MM.1S (cell line): ENCODE results near the gene TMEM178B.

ENCODE experiments used
- DNase-seq: peaks from one replicate; pipeline ENCODE4 v3.0.0-alpha.2; 2015
- H2AFZ ChIP-seq: fragments of 300-600 bp; sonication (generic); 2 replicates; pipeline ENCODE4 v1.6.0; 2016; ENCODE audit warnings: antibody characterized with exemption, low read length
- H3F3A ChIP-seq: fragments of 300-600 bp; sonication (generic); 2 replicates; pipeline ENCODE4 v1.6.1; 2016; ENCODE audit warnings: mild to moderate bottlenecking, antibody characterized with exemption, low read length, moderate library complexity, mixed read lengths; ENCODE audit not compliant: insufficient read depth
- H3K27ac ChIP-seq: fragments of 300-600 bp; sonication (generic); 2 replicates; pipeline ENCODE4 v1.5.1; 2016; ENCODE audit warnings: mild to moderate bottlenecking, low read length
- H3K27me3 ChIP-seq: fragments of 300-600 bp; sonication (generic); replicated peaks from 2 replicates; pipeline ENCODE4 v1.6.0; 2016; ENCODE audit warnings: low read length; ENCODE audit not compliant: insufficient read depth
- H3K36me3 ChIP-seq: fragments of 300-600 bp; sonication (generic); replicated peaks from 2 replicates; pipeline ENCODE4 v1.6.1; 2016; ENCODE audit warnings: mild to moderate bottlenecking, low read length, mixed read lengths; ENCODE audit not compliant: insufficient read depth
- H3K4me1 ChIP-seq: fragments of 300-600 bp; sonication (generic); 2 replicates; pipeline ENCODE4 v1.6.1; 2016; ENCODE audit warnings: low read length, mixed read lengths
- H3K4me2 ChIP-seq: fragments of 300-600 bp; sonication (generic); 2 replicates; pipeline ENCODE4 v1.6.0; 2016; ENCODE audit warnings: low read depth, low read length
- H3K4me3 ChIP-seq: fragments of 300-600 bp; sonication (generic); 2 replicates; pipeline ENCODE4 v1.5.1; 2016; ENCODE audit warnings: low read length, mixed read lengths
- H3K79me2 ChIP-seq: fragments of 300-600 bp; sonication (generic); 2 replicates; pipeline ENCODE4 v1.6.1; 2016; ENCODE audit warnings: mixed run types, low read length, mixed read lengths
- H3K9ac ChIP-seq: fragments of 300-600 bp; sonication (generic); 2 replicates; pipeline ENCODE4 v1.6.1; 2016; ENCODE audit warnings: low read length, mixed read lengths
- H3K9me2 ChIP-seq: fragments of 300-600 bp; sonication (generic); replicated peaks from 2 replicates; pipeline ENCODE4 v1.6.1; 2016; ENCODE audit warnings: mild to moderate bottlenecking, low read length, mixed read lengths; ENCODE audit not compliant: insufficient read depth
- H3K9me3 ChIP-seq: fragments of 300-600 bp; sonication (generic); replicated peaks from 2 replicates; pipeline ENCODE4 v1.6.1; 2016; ENCODE audit warnings: mild to moderate bottlenecking, low read length, mixed read lengths; ENCODE audit not compliant: insufficient read depth
- H4K20me1 ChIP-seq: fragments of 300-600 bp; sonication (generic); 2 replicates; pipeline ENCODE4 v1.6.1; 2016; ENCODE audit warnings: mild to moderate bottlenecking, low read length, moderate library complexity, mixed read lengths; ENCODE audit not compliant: insufficient read depth
- CTCF ChIP-seq: fragments of 300-600 bp; sonication (generic); IDR thresholded peaks from 2 replicates; pipeline ENCODE4 v1.5.1; 2016; ENCODE audit warnings: antibody characterized with exemption, low read length, mixed read lengths
- EZH2 ChIP-seq: fragments of 300-600 bp; sonication (generic); optimal IDR thresholded peaks from 2 replicates; pipeline ENCODE3; 2017; ENCODE audit warnings: low read depth, mild to moderate bottlenecking, antibody characterized with exemption, low read length, mixed read lengths
- EZH2phosphoT487 ChIP-seq: fragments of 300-600 bp; sonication (generic); IDR thresholded peaks from 2 replicates; pipeline ENCODE4 v1.6.1; 2018; ENCODE audit warnings: antibody characterized with exemption, low read length

Gene TMEM178B

GRCh38 chr7:141122736-141123135 lies 48.9 kb downstream of the TMEM178B start:
- Histone ChIP-seq H2AFZ (no peak overlapping the region), H4K20me1 (no peaks in the 10 kb centered on the region), H3K36me3 (no peaks in the 10 kb centered on the region), H3K4me2 (no peak overlapping the region), H3K4me3 (no peak overlapping the region), H3K27me3 (no peaks in the 10 kb centered on the region), H3K79me2 (peaks cover 13% of the 10 kb centered on the region), H3K27ac (no peak overlapping the region), H3K9me3 (no peaks in the 10 kb centered on the region), H3K9me2 (no peaks in the 10 kb centered on the region), H3K9ac (no peak overlapping the region), H3K4me1 (no peaks in the 10 kb centered on the region), H3F3A (no peaks in the 10 kb centered on the region)
- DNase-seq: no peak
- TF ChIP-seq EZH2phosphoT487 (no peak), CTCF (no peak), EZH2 (no peak)

- no peak overlapping the region for H3K27ac ChIP-seq
- TF ChIP-seq CTCF (no peak), EZH2 (no peak), EZH2phosphoT487 (no peak)
- no peaks in the 10 kb centered on the region for H3K9me3 ChIP-seq
Measured at GRCh38 chr7:141123522-141123921, 49.7 kb downstream of the TMEM178B start.

GRCh38 chr7:141126107-141126506 lies 52.2 kb downstream of the TMEM178B start:
- no peak overlapping the region for H3K9ac ChIP-seq
- no peaks in the 10 kb centered on the region for H3K27me3 ChIP-seq
- TF ChIP-seq CTCF (no peak), EZH2 (no peak), EZH2phosphoT487 (no peak)
- H3K4me3 ChIP-seq: no peak overlapping the region
- H3K79me2 ChIP-seq: peaks cover 13% of the 10 kb centered on the region
- H3K27ac ChIP-seq: no peak overlapping the region
- no peaks in the 10 kb centered on the region for H3K4me1 ChIP-seq
- H3K9me3 ChIP-seq: no peaks in the 10 kb centered on the region
- DNase-seq: no peak
- no peaks in the 10 kb centered on the region for H3F3A ChIP-seq
- H4K20me1 ChIP-seq: no peaks in the 10 kb centered on the region
- no peaks in the 10 kb centered on the region for H3K9me2 ChIP-seq
- no peak overlapping the region for H2AFZ ChIP-seq
- no peak overlapping the region for H3K4me2 ChIP-seq
- no peaks in the 10 kb centered on the region for H3K36me3 ChIP-seq

More at GRCh38 chr7:141123522-141123921, 49.7 kb downstream of the TMEM178B start:
- H3K4me2 ChIP-seq: no peak overlapping the region
- peaks cover 13% of the 10 kb centered on the region for H3K79me2 ChIP-seq
- H3K27me3 ChIP-seq: no peaks in the 10 kb centered on the region
- no peaks in the 10 kb centered on the region for H3F3A ChIP-seq
- H2AFZ ChIP-seq: no peak overlapping the region
- no peaks in the 10 kb centered on the region for H3K9me2 ChIP-seq
- no peak for DNase-seq
- H3K9ac ChIP-seq: no peak overlapping the region
- no peak overlapping the region for H3K4me3 ChIP-seq
- H3K4me1 ChIP-seq: no peaks in the 10 kb centered on the region
- no peaks in the 10 kb centered on the region for H4K20me1 ChIP-seq
- no peaks in the 10 kb centered on the region for H3K36me3 ChIP-seq
